ENCODE results near the gene APOL6.

The APOL6 gene

DNA sequence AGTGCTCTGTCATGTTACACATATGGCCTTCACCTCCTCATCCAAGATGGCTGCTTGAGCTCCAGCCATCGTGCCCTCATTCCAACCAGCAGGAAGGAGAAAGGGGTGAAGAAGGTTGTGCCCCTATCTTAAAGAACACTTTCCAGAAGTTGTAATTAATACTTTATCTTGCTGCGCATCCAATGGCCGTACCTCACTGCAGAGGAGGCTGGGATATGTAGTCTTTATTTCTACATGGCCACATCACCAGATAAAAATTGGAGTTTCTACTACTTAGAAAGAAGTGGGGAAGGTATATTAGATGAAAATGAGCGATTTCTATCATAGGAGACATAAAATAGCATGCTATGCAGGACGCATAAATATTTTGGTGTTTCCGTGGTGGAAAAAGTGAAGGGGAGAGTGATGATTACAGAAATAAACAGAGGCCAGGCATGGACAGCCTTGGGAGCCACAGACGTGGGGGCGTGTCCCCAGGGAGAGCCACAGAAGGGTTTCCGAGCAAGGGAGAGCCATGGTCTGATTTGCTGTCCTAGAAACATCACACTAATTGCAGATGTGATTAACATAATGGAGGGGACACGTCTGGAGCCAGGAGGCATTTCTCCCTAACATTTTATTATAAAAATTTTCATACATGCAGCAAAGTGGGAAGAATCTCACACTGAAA, 22.3 kb upstream of the APOL6 start:
- no peak for ATAC-seq (ENCODE audit: low read depth)
- no peaks in the 10 kb centered on the region for H3K27me3 ChIP-seq (ENCODE audit: insufficient read depth, poor library complexity, severe bottlenecking)
- H3K4me3 ChIP-seq (ENCODE audit: severe bottlenecking), result no peak overlapping the region
- H3K9me3 ChIP-seq (ENCODE audit: severe bottlenecking), result no peaks in the 10 kb centered on the region
- H3K36me3 ChIP-seq (ENCODE audit: low read depth), result no peaks in the 10 kb centered on the region
- peaks cover 24% of the 10 kb centered on the region for H3K4me1 ChIP-seq (ENCODE audit: insufficient read depth, poor library complexity, severe bottlenecking)
- DNase-seq (ENCODE audit: low spot score), result no peak
- TF ChIP-seq, protein P1, sequence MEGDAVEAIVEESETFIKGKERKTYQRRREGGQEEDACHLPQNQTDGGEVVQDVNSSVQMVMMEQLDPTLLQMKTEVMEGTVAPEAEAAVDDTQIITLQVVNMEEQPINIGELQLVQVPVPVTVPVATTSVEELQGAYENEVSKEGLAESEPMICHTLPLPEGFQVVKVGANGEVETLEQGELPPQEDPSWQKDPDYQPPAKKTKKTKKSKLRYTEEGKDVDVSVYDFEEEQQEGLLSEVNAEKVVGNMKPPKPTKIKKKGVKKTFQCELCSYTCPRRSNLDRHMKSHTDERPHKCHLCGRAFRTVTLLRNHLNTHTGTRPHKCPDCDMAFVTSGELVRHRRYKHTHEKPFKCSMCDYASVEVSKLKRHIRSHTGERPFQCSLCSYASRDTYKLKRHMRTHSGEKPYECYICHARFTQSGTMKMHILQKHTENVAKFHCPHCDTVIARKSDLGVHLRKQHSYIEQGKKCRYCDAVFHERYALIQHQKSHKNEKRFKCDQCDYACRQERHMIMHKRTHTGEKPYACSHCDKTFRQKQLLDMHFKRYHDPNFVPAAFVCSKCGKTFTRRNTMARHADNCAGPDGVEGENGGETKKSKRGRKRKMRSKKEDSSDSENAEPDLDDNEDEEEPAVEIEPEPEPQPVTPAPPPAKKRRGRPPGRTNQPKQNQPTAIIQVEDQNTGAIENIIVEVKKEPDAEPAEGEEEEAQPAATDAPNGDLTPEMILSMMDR (IDR thresholded peaks at IDR 0.05; ENCODE audit: poor library complexity, severe bottlenecking), result no peak
- H3K27ac ChIP-seq (ENCODE audit: poor library complexity, severe bottlenecking), result no peak overlapping the region

DNA sequence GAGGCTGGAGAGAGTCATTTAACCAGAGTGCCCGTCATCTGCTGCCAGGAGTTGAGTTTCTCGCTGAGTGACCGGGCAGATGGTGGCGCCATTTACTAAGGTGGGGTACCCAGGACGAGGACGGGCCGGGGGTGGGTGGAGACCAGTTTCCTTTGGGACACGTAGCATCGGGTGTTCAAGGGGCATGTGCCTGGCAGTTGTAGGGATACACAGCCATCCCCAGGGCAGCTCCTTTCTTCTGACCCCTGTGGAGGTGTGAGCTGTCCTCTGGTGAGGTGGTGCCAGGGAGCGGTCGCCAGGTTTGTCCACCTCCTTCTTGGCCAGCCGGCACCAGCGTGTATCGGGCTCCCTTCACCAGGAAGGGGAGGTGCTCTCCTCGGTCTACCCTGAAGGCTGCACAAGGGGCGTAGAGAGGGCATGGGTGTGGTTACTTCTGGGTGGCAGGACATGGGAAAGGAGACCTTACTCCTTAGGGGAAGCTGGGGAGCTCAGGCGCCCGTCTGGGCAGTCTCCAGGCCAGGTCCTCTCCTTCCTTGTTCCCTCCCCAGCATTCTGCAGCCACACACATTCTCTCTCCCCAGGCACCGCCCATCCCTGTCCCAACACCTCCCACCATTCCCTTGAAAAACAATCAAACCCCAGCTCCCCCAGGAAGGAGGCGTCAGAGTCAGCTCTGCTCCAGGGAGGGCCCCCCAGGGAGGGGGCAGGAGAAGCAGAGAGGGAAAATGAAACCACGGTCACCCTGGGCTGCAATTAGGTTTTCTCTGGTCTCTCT, 20.8 kb upstream of the APOL6 start:
- DNase-seq (ENCODE audit: low spot score), result peak; percentile 78
- no peaks in the 10 kb centered on the region for H3K9me3 ChIP-seq (ENCODE audit: severe bottlenecking)
- no peaks in the 10 kb centered on the region for H3K36me3 ChIP-seq (ENCODE audit: low read depth)
- ATAC-seq (ENCODE audit: low read depth), result peak; percentile 61
- peaks cover 17% of the 10 kb centered on the region for H3K4me1 ChIP-seq (ENCODE audit: insufficient read depth, poor library complexity, severe bottlenecking)
- H3K27me3 ChIP-seq (ENCODE audit: insufficient read depth, poor library complexity, severe bottlenecking), result no peaks in the 10 kb centered on the region
- peak overlapping the region; percentile 99 for H3K27ac ChIP-seq (ENCODE audit: poor library complexity, severe bottlenecking)
- TF ChIP-seq, protein P1 (IDR thresholded peaks at IDR 0.05; ENCODE audit: poor library complexity, severe bottlenecking), result peak; percentile 92
- H3K4me3 ChIP-seq (ENCODE audit: severe bottlenecking), result peak overlapping the region; percentile 35

DNA sequence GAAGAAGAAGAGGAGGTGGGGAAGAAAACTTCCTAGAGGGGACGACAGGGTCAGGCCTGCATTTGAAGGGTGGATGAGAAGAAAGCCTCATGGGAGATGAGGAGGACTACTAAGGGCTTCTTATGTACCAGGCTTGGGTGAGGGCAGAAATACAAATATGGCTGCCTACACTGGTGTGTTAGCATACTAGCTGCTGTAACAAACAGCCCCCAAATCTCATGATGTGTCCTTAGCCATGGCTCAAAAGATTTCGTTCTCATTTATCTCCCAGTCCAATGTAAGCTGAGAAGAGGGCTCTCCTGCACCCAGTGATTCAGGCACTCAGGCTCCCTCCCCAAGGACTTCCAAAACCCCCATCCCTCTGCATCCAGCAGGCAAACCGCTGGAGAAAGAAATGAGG, 19.5 kb upstream of the APOL6 start:
- peaks cover 17% of the 10 kb centered on the region for H3K4me1 ChIP-seq (ENCODE audit: insufficient read depth, poor library complexity, severe bottlenecking)
- H3K4me3 ChIP-seq (ENCODE audit: severe bottlenecking), result no peak overlapping the region
- ATAC-seq (ENCODE audit: low read depth) (no peak), DNase-seq (ENCODE audit: low spot score) (no peak)
- no peaks in the 10 kb centered on the region for H3K36me3 ChIP-seq (ENCODE audit: low read depth)
- H3K27me3 ChIP-seq (ENCODE audit: insufficient read depth, poor library complexity, severe bottlenecking), result no peaks in the 10 kb centered on the region
- no peaks in the 10 kb centered on the region for H3K9me3 ChIP-seq (ENCODE audit: severe bottlenecking)
- peak overlapping the region; percentile 99 for H3K27ac ChIP-seq (ENCODE audit: poor library complexity, severe bottlenecking)
- TF ChIP-seq, protein P1 (IDR thresholded peaks at IDR 0.05; ENCODE audit: poor library complexity, severe bottlenecking), result no peak

DNA sequence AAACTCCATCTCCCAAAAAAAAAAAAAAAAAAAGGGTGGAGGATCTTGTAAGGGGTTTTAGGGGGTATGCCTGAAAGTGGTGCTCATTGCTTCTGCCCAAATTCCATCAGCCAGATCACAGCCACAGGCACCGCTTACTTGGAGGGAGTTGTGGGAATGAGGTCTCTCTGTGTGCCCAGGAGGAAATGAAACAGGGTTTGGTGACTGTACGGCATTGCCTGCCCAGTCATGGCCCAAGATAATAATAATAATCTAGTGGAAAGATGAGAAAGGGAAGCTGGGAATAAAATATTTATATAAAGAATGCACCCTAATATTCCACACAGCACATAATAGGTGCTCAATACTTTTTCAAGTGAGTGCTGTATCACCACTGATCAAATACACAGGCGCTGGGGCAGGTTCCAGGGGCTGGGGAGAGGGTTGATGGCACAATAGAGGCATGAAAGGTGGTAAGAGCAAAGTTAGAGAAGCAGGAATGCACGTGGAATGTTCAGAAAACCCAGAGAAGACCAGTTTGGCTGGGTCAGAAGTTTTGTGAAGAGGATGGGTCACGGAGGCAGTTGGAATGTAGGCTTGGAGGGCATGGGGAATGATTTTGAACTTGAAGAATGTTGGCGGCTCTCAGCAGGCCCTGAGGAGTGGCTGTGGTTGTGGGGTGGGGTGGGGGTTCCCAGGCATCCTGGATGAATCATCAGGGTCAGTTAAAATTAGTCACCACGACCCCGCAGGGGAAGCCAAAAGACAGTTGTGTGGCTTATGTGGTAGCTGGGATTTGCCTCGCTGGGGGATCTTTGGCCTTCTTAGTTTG, 18.6 kb upstream of the APOL6 start:
- Histone ChIP-seq H3K4me3 (ENCODE audit: severe bottlenecking) (no peak overlapping the region), H3K27ac (ENCODE audit: poor library complexity, severe bottlenecking) (peak overlapping the region; percentile 99), H3K4me1 (ENCODE audit: insufficient read depth, poor library complexity, severe bottlenecking) (peaks cover 17% of the 10 kb centered on the region), H3K27me3 (ENCODE audit: insufficient read depth, poor library complexity, severe bottlenecking) (no peaks in the 10 kb centered on the region), H3K9me3 (ENCODE audit: severe bottlenecking) (no peaks in the 10 kb centered on the region), H3K36me3 (ENCODE audit: low read depth) (no peaks in the 10 kb centered on the region)
- peak; percentile 82 for ATAC-seq (ENCODE audit: low read depth)
- peak; percentile 96 for DNase-seq (ENCODE audit: low spot score)
- TF ChIP-seq, protein P1 (IDR thresholded peaks at IDR 0.05; ENCODE audit: poor library complexity, severe bottlenecking), result no peak

Measured in RWPE2 (cell line).